A172 (cell line): Measurements from ENCODE around the gene NBAS. TPM values are rescaled to one million over a fixed set of nuclear protein-coding genes. Genes with fewer than 3 reads are reported as not detected.
"Not testable (repeated sequence)": the region's sequence is repeated elsewhere in the genome, so short reads cannot be mapped to it uniquely, and the experiment has no call there.

Source experiments
- DNase-seq: peaks from one replicate; pipeline ENCODE4 v3.0.0-alpha.2; 2015; ENCODE audit warnings: low spot score
- total RNA-seq: library from RNA; depleted of rRNA; stranded (reverse); fragments of >200 nt; shearing (Covaris generic); gene quantifications from 2 replicates; pipeline ENCODE4 v1.2.3, GENCODE V29; 2014

Gene NBAS
- total RNA-seq, 1 experiment from 2014 or later = 39.0 TPM

- DNase-seq = no peak
Observed at GRCh38 chr2:15412309-15412708, 148.8 kb downstream of the NBAS start.

- DNase-seq = no peak
Observed at GRCh38 chr2:15410884-15411283, 150.2 kb downstream of the NBAS start.

GRCh38 chr2:15408759-15409158 is 152.4 kb downstream of the NBAS start:
- DNase-seq = no peak

- no peak for DNase-seq
Observed at GRCh38 chr2:15407666-15408065, 153.5 kb downstream of the NBAS start.

- not testable (repeated sequence) for DNase-seq
Observed at GRCh38 chr2:15404511-15404910, 156.6 kb downstream of the NBAS start.

- DNase-seq = no peak
Observed at GRCh38 chr2:15400240-15400826, 160.8 kb downstream of the NBAS start.

- DNase-seq = no peak
Observed at GRCh38 chr2:15399241-15399640, 161.9 kb downstream of the NBAS start.

GRCh38 chr2:15391751-15392150 is 169.4 kb downstream of the NBAS start:
- DNase-seq = no peak

- no peak for DNase-seq
Observed at GRCh38 chr2:15389895-15390294, 171.2 kb downstream of the NBAS start.

- no peak for DNase-seq
Observed at GRCh38 chr2:15389326-15389700, 171.8 kb downstream of the NBAS start.

- DNase-seq = no peak
Observed at GRCh38 chr2:15388406-15389325, 172.5 kb downstream of the NBAS start.

- DNase-seq = no peak
Observed at GRCh38 chr2:15385184-15385583, 175.9 kb downstream of the NBAS start.

GRCh38 chr2:15383695-15384350 is 177.3 kb downstream of the NBAS start:
- no peak for DNase-seq

GRCh38 chr2:15378148-15378908 is 182.8 kb downstream of the NBAS start:
- DNase-seq = no peak

GRCh38 chr2:15377202-15377601 is 183.9 kb downstream of the NBAS start:
- no peak for DNase-seq

- DNase-seq = no peak
Observed at GRCh38 chr2:15372019-15372418, 189.1 kb downstream of the NBAS start.

GRCh38 chr2:15369129-15369528 is 192.0 kb downstream of the NBAS start:
- DNase-seq = no peak

- DNase-seq = no peak
Observed at GRCh38 chr2:15367715-15368114, 193.4 kb downstream of the NBAS start.

GRCh38 chr2:15367205-15367604 is 193.9 kb downstream of the NBAS start:
- no peak for DNase-seq

GRCh38 chr2:15365411-15365810 is 195.7 kb downstream of the NBAS start:
- no peak for DNase-seq

- DNase-seq = no peak
Observed at GRCh38 chr2:15364561-15364960, 196.6 kb downstream of the NBAS start.

- DNase-seq = no peak
Observed at GRCh38 chr2:15363734-15364133, 197.4 kb downstream of the NBAS start.
